Neural crest cell (in vitro differentiated cells): Measurements from ENCODE around the gene VDR. TPM values are rescaled to one million over a fixed set of nuclear protein-coding genes. Genes with fewer than 3 reads are reported as not detected.

ENCODE experiments used
- DNase-seq: peaks from one replicate; pipeline ENCODE4 v3.0.0; 2021; ENCODE audit warnings: low read depth, mixed read lengths, low spot score
- H3K27ac Mint-ChIP-seq: one replicate; pipeline ENCODE4 v1.8.0; 2021; ENCODE audit warnings: mild to moderate bottlenecking, mixed read lengths; ENCODE audit not compliant: unreplicated experiment
- H3K27me3 Mint-ChIP-seq: 2 replicates; pipeline ENCODE4 v1.8.0; 2021; ENCODE audit warnings: low read depth, mild to moderate bottlenecking, mixed read lengths
- H3K36me3 Mint-ChIP-seq: 2 replicates; pipeline ENCODE4 v1.8.0; 2021; ENCODE audit warnings: low read depth, mild to moderate bottlenecking, mixed read lengths
- H3K4me1 Mint-ChIP-seq: 2 replicates; pipeline ENCODE4 v1.8.0; 2021; ENCODE audit warnings: mixed read lengths
- H3K4me3 Mint-ChIP-seq: one replicate; pipeline ENCODE4 v1.8.0; 2021; ENCODE audit warnings: mild to moderate bottlenecking, mixed read lengths
- H3K9me3 Mint-ChIP-seq: 2 replicates; pipeline ENCODE4 v1.8.0; 2021; ENCODE audit warnings: mixed read lengths
- CTCF ChIP-seq: fragments of 200-600 bp; sonication (generic); conservative IDR thresholded peaks from 2 replicates; pipeline ENCODE4 v1.5.0; 2021; ENCODE audit warnings: antibody characterized with exemption, mild to moderate bottlenecking
- total RNA-seq: library from RNA; stranded (reverse); gene quantifications from 2 replicates; pipeline ENCODE4 v1.2.1, GENCODE V29; 2021

The VDR gene
- total RNA-seq, 1 donor from 2014 or later: not detected

GRCh38 chr12:47794679-47795078 lies 110.1 kb downstream of the VDR start:
- Mint-ChIP-seq H3K4me3 (no peak overlapping the region), H3K27me3 (no peaks in the 10 kb centered on the region), H3K4me1 (peaks cover 8% of the 10 kb centered on the region), H3K27ac (no peak overlapping the region), H3K36me3 (no peaks in the 10 kb centered on the region), H3K9me3 (no peaks in the 10 kb centered on the region)
- TF ChIP-seq CTCF: no peak
- no peak for DNase-seq

DNA sequence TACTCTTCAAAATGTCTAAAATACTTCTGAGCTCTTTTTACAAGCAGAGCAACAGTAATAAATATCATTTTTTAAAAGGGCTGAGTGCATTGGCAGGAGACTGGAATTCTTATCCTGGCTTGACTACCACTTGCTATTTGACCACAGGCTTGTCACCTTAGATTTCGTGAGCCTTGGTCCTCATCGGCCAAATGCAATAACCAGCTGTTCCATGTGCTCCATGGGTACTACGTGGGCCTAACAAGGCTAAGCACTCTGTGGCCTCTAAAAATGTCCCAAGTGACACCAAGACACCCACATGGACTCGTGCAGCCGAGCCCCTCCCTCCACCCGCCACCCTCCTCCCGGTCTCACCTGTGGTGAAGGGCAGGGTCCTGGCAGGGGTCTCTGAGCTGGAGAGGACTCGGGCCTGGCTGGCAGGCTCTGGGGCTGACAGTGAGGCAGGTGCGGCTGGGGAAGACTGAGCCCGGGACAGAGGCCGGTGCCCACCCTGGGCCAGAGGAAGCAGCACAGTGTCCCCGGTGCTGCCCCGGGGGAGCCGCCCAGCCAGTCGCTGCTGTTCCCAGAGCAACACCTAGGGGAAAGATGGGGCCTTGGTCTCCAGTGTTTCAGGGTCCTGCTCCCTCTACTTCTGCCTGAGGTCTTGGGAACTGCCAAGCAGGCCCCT lies 111.6 kb downstream of the VDR start:
- H3K27me3 Mint-ChIP-seq: no peaks in the 10 kb centered on the region
- no peaks in the 10 kb centered on the region for H3K9me3 Mint-ChIP-seq
- no peak overlapping the region for H3K4me3 Mint-ChIP-seq
- TF ChIP-seq CTCF: no peak
- H3K4me1 Mint-ChIP-seq: no peaks in the 10 kb centered on the region
- peaks cover 5% of the 10 kb centered on the region for H3K36me3 Mint-ChIP-seq
- DNase-seq: no peak
- H3K27ac Mint-ChIP-seq: no peak overlapping the region

- no peaks in the 10 kb centered on the region for H3K9me3 Mint-ChIP-seq
- DNase-seq: no peak
- no peak overlapping the region for H3K4me3 Mint-ChIP-seq
- TF ChIP-seq CTCF: no peak
- H3K27ac Mint-ChIP-seq: no peak overlapping the region
- H3K27me3 Mint-ChIP-seq: no peaks in the 10 kb centered on the region
- H3K36me3 Mint-ChIP-seq: peaks cover 9% of the 10 kb centered on the region
- no peaks in the 10 kb centered on the region for H3K4me1 Mint-ChIP-seq
Measured at GRCh38 chr12:47791874-47792273, 112.9 kb downstream of the VDR start.

Other genes starting within 250 kb of the VDR start
- gene RPAP3, start 199.0 kb downstream of the VDR start, total RNA-seq: 45.2 and 49.4 TPM in 2 replicates
- not detected in 2 replicates for gene ENDOU, start 179.5 kb downstream of the VDR start, total RNA-seq
- 0.89 and 1.4 TPM in 2 replicates for gene RAPGEF3, start 146.1 kb downstream of the VDR start, total RNA-seq
- gene SLC48A1, start 131.8 kb downstream of the VDR start, total RNA-seq: 11.6 and 13.0 TPM in 2 replicates
- gene HDAC7, start 85.1 kb downstream of the VDR start, total RNA-seq: 76.0 and 76.6 TPM in 2 replicates
- 147 and 159 TPM in 2 replicates for gene TMEM106C, start 58.6 kb upstream of the VDR start, total RNA-seq
- 384 and 386 TPM in 2 replicates for gene COL2A1, start 99.5 kb upstream of the VDR start, total RNA-seq
- 44.0 and 46.9 TPM in 2 replicates for gene SENP1, start 201.1 kb upstream of the VDR start, total RNA-seq
- gene PFKM, start 214.4 kb upstream of the VDR start, total RNA-seq: 129 and 132 TPM in 2 replicates